ENCODE data around the gene APOBEC3C.
"Not testable (repeated sequence)": the region's sequence is repeated elsewhere in the genome, so short reads cannot be mapped to it uniquely, and the experiment has no call there.

The APOBEC3C gene

GRCh38 chr22:39061290-39061689 lies 47.2 kb downstream of the APOBEC3C start:
- DNase-seq (ENCODE audit: low spot score), result not testable (repeated sequence)

GRCh38 chr22:39061951-39062350 lies 47.9 kb downstream of the APOBEC3C start:
- not testable (repeated sequence) for DNase-seq (ENCODE audit: low spot score)

GRCh38 chr22:39063904-39064303 lies 49.8 kb downstream of the APOBEC3C start:
- DNase-seq (ENCODE audit: low spot score), result not testable (repeated sequence)

GRCh38 chr22:39066442-39067276 lies 52.6 kb downstream of the APOBEC3C start:
- not testable (repeated sequence) for DNase-seq (ENCODE audit: low spot score)

- DNase-seq (ENCODE audit: low spot score), result no peak
Measured at GRCh38 chr22:39068033-39068785, 54.2 kb downstream of the APOBEC3C start.
